Dermis blood vessel endothelial cell (primary cell): ENCODE results near the gene ADGRA3. TPM values are rescaled to one million over a fixed set of nuclear protein-coding genes. Genes with fewer than 3 reads are reported as not detected.

Experiments used
- DNase-seq: peaks from one replicate; pipeline ENCODE4 v3.0.0; 2010
- total RNA-seq: library from RNA; depleted of rRNA; stranded (reverse); fragments of >200 nt; gene quantifications from 2 replicates; pipeline ENCODE4 v1.2.3, GENCODE V29; 2014

Gene ADGRA3
- total RNA-seq, 1 donor from 2014 or later: 11.7 TPM

DNA sequence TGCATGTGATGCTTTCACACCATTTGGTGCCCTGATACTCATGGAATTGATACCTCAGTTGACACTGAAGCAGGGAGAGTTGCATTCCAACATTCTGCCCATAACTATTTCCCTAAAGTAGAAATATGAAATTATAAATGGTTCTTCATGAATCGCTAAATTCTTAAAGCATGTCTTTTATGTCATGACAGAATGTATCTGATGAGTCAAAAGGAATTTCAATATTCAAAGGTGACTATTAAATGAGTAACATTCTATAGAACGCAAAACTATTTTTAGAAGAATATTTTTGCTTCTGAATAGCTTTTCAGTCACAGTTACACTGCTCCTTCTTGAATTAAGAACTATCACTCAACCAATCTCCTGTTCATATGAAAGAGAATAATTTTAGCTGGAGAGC is 152.8 kb downstream of the ADGRA3 start:
- no peak for DNase-seq

DNA sequence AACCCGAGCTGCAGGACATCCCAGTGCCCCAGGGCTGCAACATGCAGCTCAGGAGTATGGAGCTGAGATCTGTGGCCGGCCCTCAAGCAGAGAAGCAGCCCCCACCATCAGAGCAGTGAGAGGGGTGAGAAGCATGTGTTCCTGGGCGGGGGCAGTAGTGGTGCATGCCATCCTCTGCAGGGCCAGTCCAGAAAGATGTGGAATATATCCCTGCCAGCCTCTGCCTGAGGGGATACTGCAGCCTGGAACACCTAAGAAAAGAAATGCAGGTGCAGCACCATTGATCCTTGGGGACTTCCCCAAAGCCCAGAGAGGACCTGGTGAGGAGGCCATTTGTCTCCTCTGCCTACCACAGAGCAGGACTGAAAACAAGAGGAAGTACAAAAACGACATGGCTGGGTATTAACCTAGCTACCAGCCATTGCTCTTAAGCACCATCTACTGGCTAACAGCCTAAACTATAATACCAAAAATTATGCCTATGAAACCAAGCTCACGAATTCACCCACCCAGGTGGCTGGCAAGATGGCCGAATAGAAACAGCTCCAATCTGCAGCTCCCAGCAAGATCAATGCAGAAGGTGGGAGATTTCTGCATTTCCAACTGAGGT is 158.8 kb downstream of the ADGRA3 start:
- DNase-seq: peak; percentile 27

DNA sequence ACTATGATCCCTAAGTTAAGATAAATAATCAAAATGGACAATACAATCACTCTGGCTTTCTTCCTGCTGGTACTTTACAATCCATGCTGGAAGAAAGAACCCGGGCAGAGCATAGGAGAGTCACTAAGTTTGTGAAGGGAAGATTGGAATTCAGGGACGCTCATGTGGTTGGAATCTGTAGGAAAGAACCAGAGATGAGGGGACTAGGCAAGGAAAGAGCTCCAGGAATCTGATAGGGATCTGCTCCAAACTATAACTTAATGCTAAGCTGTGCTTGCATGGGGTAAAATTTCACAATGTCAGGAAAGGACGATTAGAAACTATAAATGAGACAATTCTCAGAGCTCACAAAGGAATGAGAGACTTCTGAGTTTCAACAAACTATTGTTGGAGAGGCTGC is 167.5 kb downstream of the ADGRA3 start:
- DNase-seq: no peak

DNA sequence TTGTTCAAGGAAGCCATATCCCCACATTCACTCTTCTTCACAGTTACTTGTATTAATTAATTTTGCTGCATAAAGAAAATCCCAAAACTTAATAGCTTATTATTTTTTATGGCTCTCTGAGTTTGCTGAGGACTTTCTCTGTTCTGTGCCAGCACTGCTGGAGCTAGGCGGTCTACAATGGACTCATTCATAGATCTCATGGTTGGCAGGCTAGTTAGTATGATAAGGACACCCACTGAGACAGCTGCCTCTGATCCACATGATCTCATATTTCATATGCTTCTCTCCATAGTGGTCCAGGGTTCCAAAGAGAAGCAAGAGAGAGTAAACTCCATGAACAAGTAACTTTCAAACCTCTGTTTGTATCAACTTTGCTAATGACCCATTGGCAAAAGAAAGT is 170.2 kb downstream of the ADGRA3 start:
- DNase-seq: no peak

DNA sequence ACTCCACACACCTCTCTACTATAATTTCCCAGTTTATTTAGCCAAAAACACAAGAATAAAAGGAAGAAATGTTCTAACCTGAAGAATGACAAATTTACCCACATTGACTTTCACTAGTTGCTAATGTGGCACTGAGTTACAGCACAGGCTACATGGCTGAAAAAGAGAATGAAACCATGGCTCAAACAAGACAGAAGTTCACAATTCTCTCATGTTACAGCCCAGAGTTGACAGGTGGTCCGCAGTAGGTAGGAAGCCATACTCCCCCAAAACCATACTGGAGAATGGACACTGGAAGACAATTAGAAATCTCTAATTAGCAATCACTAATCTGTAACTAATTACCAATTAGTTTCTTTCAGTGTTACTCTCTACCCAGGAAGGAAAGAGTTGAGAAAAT is 170.8 kb downstream of the ADGRA3 start:
- no peak for DNase-seq

DNA sequence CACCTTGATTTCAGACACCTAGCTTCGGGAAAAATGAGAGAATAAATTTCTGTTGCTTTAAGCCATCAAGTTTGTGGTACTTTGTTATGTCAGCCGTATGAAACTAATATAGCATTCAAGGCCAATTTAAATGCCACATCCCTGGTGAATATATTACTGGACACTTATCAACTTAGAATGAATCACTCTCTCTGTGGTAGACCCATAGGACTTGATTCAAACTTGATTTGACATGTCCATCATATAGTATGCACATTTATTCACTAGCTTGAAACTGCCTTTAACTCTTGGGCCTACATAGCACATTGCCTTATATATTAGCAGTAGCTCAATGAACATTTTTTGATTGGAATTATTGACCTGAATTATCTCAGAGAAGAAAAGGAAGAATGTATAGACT is 172.3 kb downstream of the ADGRA3 start:
- DNase-seq: no peak

DNA sequence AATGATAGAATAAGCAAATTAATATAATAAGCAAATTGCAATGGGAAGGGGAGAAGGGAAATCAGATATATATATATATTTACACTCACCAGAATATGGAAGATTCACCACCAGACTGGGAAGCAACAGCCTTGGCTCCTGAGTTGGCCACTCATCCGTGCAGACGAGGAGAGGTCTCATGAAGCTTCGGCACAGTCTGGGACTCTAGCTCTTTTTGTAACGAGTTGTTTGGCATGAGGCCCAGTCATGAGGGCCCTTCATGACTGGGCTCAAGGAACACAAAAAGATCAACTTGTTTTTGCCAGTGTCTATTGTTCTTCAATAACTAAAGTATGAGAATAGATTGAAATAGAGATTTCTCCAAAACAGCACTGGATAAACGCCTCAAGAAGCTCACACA is 176.4 kb downstream of the ADGRA3 start:
- no peak for DNase-seq

DNA sequence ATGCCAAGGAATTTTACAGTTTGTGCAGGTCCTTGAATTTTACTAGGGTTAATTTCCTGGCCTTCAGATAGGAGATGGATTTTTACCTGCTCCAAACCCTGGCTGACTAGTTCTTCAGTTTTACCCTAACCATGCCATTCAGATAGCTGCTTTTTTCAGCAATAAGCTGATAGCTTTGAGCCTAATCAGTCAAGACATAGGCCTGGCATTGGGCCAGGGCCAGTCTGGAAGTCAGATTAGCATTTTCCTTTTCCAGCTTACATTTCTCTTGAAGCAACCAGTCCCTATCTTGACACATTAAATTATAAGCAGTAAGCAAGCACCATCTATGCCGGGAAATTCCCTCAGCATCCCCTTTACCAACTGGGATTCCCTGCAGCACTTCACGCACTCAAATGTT is 177.1 kb downstream of the ADGRA3 start:
- no peak for DNase-seq

Other genes starting within 250 kb of the ADGRA3 start
- not detected in 2 replicates for gene GBA3, start 176.9 kb upstream of the ADGRA3 start, total RNA-seq